HUES6 (cell line): Measurements from ENCODE around the gene TNFRSF8.

Source experiments
- H3K27ac ChIP-seq: 2 replicates; pipeline ENCODE4 v1.7.0; 2013; ENCODE audit warnings: low read depth, mild to moderate bottlenecking, low read length, inconsistent platforms
- H3K27me3 ChIP-seq: 2 replicates; pipeline ENCODE4 v1.6.1; 2013; ENCODE audit warnings: low read length; ENCODE audit not compliant: control insufficient read depth, insufficient read depth
- H3K36me3 ChIP-seq: 2 replicates; pipeline ENCODE4 v1.6.1; 2013; ENCODE audit warnings: low read length; ENCODE audit not compliant: control insufficient read depth, insufficient read depth
- H3K4me1 ChIP-seq: 2 replicates; pipeline ENCODE4 v1.6.1; 2013; ENCODE audit warnings: low read length; ENCODE audit not compliant: control insufficient read depth, insufficient read depth
- H3K4me3 ChIP-seq: 2 replicates; pipeline ENCODE4 v1.5.1; 2013; ENCODE audit warnings: low read depth, low read length
- H3K9ac ChIP-seq: one replicate; pipeline ENCODE4 v1.6.1; 2013; ENCODE audit warnings: mild to moderate bottlenecking, low read length
- H3K9me3 ChIP-seq: 2 replicates; pipeline ENCODE4 v1.6.1; 2013; ENCODE audit warnings: low read depth, low read length; ENCODE audit not compliant: control insufficient read depth, insufficient read depth

The TNFRSF8 gene

GRCh38 chr1:12080156-12080555, 17.1 kb downstream of the TNFRSF8 start:
- H3K4me3 ChIP-seq: no peak overlapping the region
- peaks cover 13% of the 10 kb centered on the region for H3K36me3 ChIP-seq
- H3K27ac ChIP-seq: no peak overlapping the region
- H3K9me3 ChIP-seq: peaks cover 8% of the 10 kb centered on the region
- no peaks in the 10 kb centered on the region for H3K27me3 ChIP-seq
- H3K4me1 ChIP-seq: peaks cover 19% of the 10 kb centered on the region
- H3K9ac ChIP-seq: no peak overlapping the region

- H3K9ac ChIP-seq: no peak overlapping the region
- H3K27me3 ChIP-seq: no peaks in the 10 kb centered on the region
- peaks cover 13% of the 10 kb centered on the region for H3K36me3 ChIP-seq
- peaks cover 12% of the 10 kb centered on the region for H3K4me1 ChIP-seq
- H3K27ac ChIP-seq: no peak overlapping the region
- H3K4me3 ChIP-seq: no peak overlapping the region
- H3K9me3 ChIP-seq: peaks cover 8% of the 10 kb centered on the region
Measured at GRCh38 chr1:12080773-12081556, 17.9 kb downstream of the TNFRSF8 start.

- no peak overlapping the region for H3K4me3 ChIP-seq
- H3K9ac ChIP-seq: no peak overlapping the region
- H3K27me3 ChIP-seq: no peaks in the 10 kb centered on the region
- H3K27ac ChIP-seq: no peak overlapping the region
- peaks cover 17% of the 10 kb centered on the region for H3K36me3 ChIP-seq
- peaks cover 8% of the 10 kb centered on the region for H3K4me1 ChIP-seq
- H3K9me3 ChIP-seq: peaks cover 8% of the 10 kb centered on the region
Measured at GRCh38 chr1:12081648-12082396, 18.7 kb downstream of the TNFRSF8 start.

GRCh38 chr1:12082988-12083387, 19.9 kb downstream of the TNFRSF8 start:
- Histone ChIP-seq H3K36me3 (peaks cover 18% of the 10 kb centered on the region), H3K27ac (no peak overlapping the region), H3K9ac (no peak overlapping the region), H3K4me1 (peaks cover 8% of the 10 kb centered on the region), H3K9me3 (peaks cover 8% of the 10 kb centered on the region), H3K27me3 (no peaks in the 10 kb centered on the region), H3K4me3 (no peak overlapping the region)

GRCh38 chr1:12083766-12084165, 20.7 kb downstream of the TNFRSF8 start:
- Histone ChIP-seq H3K27ac (no peak overlapping the region), H3K27me3 (no peaks in the 10 kb centered on the region), H3K4me3 (no peak overlapping the region), H3K9me3 (peaks cover 8% of the 10 kb centered on the region), H3K4me1 (peaks cover 7% of the 10 kb centered on the region), H3K9ac (no peak overlapping the region), H3K36me3 (peaks cover 18% of the 10 kb centered on the region)

- H3K4me3 ChIP-seq: no peak overlapping the region
- no peak overlapping the region for H3K27ac ChIP-seq
- H3K9ac ChIP-seq: no peak overlapping the region
- H3K9me3 ChIP-seq: peaks cover 8% of the 10 kb centered on the region
- H3K27me3 ChIP-seq: no peaks in the 10 kb centered on the region
- H3K4me1 ChIP-seq: no peaks in the 10 kb centered on the region; the same call in 1 of the 2 replicates
- peaks cover 20% of the 10 kb centered on the region for H3K36me3 ChIP-seq
Measured at GRCh38 chr1:12085643-12086260, 22.6 kb downstream of the TNFRSF8 start.

GRCh38 chr1:12087797-12088314, 24.8 kb downstream of the TNFRSF8 start:
- Histone ChIP-seq H3K27me3 (no peaks in the 10 kb centered on the region), H3K4me3 (no peak overlapping the region), H3K9me3 (peaks cover 4% of the 10 kb centered on the region), H3K4me1 (no peaks in the 10 kb centered on the region; the same call in 1 of the 2 replicates), H3K9ac (no peak overlapping the region), H3K27ac (no peak overlapping the region), H3K36me3 (peaks cover 14% of the 10 kb centered on the region)

GRCh38 chr1:12088607-12089006, 25.5 kb downstream of the TNFRSF8 start:
- Histone ChIP-seq H3K36me3 (peaks cover 10% of the 10 kb centered on the region), H3K9ac (no peak overlapping the region), H3K4me1 (no peaks in the 10 kb centered on the region; the same call in 1 of the 2 replicates), H3K9me3 (no peaks in the 10 kb centered on the region), H3K27ac (no peak overlapping the region), H3K27me3 (no peaks in the 10 kb centered on the region), H3K4me3 (no peak overlapping the region)

- Histone ChIP-seq H3K27ac (no peak overlapping the region), H3K4me1 (no peaks in the 10 kb centered on the region; the same call in 1 of the 2 replicates), H3K4me3 (no peak overlapping the region), H3K27me3 (no peaks in the 10 kb centered on the region), H3K36me3 (peaks cover 10% of the 10 kb centered on the region), H3K9me3 (no peaks in the 10 kb centered on the region), H3K9ac (no peak overlapping the region)
Measured at GRCh38 chr1:12090326-12090725, 27.2 kb downstream of the TNFRSF8 start.

GRCh38 chr1:12091191-12091590, 28.1 kb downstream of the TNFRSF8 start:
- Histone ChIP-seq H3K4me1 (no peaks in the 10 kb centered on the region; the same call in 1 of the 2 replicates), H3K27ac (no peak overlapping the region), H3K9ac (no peak overlapping the region), H3K27me3 (no peaks in the 10 kb centered on the region), H3K4me3 (no peak overlapping the region), H3K36me3 (peaks cover 10% of the 10 kb centered on the region), H3K9me3 (no peaks in the 10 kb centered on the region)
